ENCODE results near the gene FER.
"Not testable (repeated sequence)": the region's sequence is repeated elsewhere in the genome, so short reads cannot be mapped to it uniquely, and the experiment has no call there.

DNA sequence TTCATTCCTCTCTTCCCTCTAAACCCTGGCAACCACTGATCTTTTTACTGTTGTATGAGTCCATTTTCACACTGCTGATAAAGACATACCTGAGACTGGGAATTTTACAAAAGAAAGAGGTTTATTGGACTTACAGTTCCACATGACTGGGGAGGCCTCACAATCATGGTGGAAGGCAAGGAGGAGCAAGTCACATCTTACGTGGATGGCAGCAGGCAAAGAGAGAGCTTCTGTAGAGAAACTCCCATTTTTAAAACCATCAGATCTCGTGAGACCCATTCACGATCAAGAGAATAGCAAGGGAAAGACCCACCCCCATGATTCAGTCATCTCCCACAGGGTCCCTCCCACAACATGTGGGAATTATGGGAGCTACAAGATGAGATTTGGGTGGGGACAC, 29.9 kb downstream of the FER start:
- TF ChIP-seq, protein P1, sequence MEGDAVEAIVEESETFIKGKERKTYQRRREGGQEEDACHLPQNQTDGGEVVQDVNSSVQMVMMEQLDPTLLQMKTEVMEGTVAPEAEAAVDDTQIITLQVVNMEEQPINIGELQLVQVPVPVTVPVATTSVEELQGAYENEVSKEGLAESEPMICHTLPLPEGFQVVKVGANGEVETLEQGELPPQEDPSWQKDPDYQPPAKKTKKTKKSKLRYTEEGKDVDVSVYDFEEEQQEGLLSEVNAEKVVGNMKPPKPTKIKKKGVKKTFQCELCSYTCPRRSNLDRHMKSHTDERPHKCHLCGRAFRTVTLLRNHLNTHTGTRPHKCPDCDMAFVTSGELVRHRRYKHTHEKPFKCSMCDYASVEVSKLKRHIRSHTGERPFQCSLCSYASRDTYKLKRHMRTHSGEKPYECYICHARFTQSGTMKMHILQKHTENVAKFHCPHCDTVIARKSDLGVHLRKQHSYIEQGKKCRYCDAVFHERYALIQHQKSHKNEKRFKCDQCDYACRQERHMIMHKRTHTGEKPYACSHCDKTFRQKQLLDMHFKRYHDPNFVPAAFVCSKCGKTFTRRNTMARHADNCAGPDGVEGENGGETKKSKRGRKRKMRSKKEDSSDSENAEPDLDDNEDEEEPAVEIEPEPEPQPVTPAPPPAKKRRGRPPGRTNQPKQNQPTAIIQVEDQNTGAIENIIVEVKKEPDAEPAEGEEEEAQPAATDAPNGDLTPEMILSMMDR (IDR thresholded peaks at IDR 0.05), result not testable (repeated sequence)
- not testable (repeated sequence) for TF ChIP-seq POLR2A (IDR thresholded peaks at IDR 0.05)
